ENCODE results near the gene GPR119. TPM values are rescaled to one million over a fixed set of nuclear protein-coding genes. Genes with fewer than 3 reads are reported as not detected.
"Not testable (repeated sequence)": the region's sequence is repeated elsewhere in the genome, so short reads cannot be mapped to it uniquely, and the experiment has no call there.

The GPR119 gene
- under 1 TPM in 1 of 3 donors, not detected in 2; 0.53 TPM for polyA plus RNA-seq

GRCh38 chrX:130385520-130385919, at the start of gene GPR119:
Gene GPR119, minus strand, starts transcription at chrX:130385674. Its CDS starts 227 bp downstream, at chrX:130385447.
- H3K27ac ChIP-seq (ENCODE audit: low read depth, low read length), result no peak within 1 kb of the TSS
- WGBS, 3 donors, result 66 to 79% (median 77%) methylated on average over 4 of the region's 4 CpGs

DNA sequence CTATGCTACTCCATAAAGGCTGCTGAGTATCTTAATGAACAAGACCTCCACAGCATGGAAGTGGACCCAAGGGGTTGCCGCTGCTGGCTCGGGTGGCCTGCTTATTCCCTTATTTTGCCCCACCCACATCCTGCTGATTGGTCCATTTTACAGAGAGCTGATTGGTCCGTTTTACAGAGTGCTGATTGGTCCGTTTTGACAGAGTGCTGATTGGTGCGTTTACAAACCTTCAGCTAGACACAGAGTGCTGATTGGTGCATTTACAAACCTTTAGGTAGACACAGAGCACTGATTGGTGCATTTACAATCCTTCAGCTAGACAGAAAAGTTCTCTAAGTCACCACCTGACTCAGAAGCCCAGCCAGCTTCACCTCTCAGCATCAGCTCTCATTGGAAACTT, 43.8 kb upstream of the GPR119 start:
- H3K27ac ChIP-seq (ENCODE audit: low read depth, low read length), result not testable (repeated sequence)
- 71 to 80% (median 71%) methylated on average over 5 of the region's 5 CpGs for WGBS, 3 donors

GRCh38 chrX:130426531-130426930, 41.1 kb upstream of the GPR119 start:
- WGBS, 3 donors, result 88 to 94% (median 89%) methylated on average over 6 of the region's 6 CpGs
- no peak overlapping the region for H3K27ac ChIP-seq (ENCODE audit: low read depth, low read length)

DNA sequence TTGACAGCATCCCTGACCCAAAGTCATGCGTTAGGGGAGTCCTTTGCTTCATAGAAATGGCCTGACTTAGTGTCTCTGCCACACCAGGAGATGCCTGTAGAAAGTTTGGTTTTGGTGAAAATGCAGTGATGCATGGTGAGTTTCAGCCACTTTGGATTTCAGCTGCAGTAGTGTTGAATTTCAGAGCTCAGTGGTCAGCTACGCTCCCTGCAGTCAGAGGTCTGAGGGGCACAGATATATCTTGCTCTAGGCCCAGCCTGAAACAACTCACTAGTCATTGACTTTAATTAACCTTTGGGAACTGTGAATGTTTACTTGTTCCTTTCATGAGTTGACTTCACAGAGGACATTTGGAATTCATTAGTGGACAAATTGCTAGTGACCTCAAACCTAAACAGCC, 33.8 kb upstream of the GPR119 start:
- WGBS, 3 donors, result 62 to 94% (median 76%) methylated on average over 2 of the region's 2 CpGs
- no peak overlapping the region for H3K27ac ChIP-seq (ENCODE audit: low read depth, low read length)

- WGBS, 3 donors, result 74 to 93% (median 80%) methylated on average over 4 of the region's 4 CpGs
Observed at GRCh38 chrX:130418740-130419139, 33.3 kb upstream of the GPR119 start.

GRCh38 chrX:130418066-130418465, 32.6 kb upstream of the GPR119 start:
- WGBS, 3 donors, result 43 to 81% (median 62%) methylated on average over 2 of the region's 2 CpGs
- H3K27ac ChIP-seq (ENCODE audit: low read depth, low read length), result no peak overlapping the region

More at GRCh38 chrX:130418740-130419139, 33.3 kb upstream of the GPR119 start:
- no peak overlapping the region for H3K27ac ChIP-seq (ENCODE audit: low read depth, low read length)

DNA sequence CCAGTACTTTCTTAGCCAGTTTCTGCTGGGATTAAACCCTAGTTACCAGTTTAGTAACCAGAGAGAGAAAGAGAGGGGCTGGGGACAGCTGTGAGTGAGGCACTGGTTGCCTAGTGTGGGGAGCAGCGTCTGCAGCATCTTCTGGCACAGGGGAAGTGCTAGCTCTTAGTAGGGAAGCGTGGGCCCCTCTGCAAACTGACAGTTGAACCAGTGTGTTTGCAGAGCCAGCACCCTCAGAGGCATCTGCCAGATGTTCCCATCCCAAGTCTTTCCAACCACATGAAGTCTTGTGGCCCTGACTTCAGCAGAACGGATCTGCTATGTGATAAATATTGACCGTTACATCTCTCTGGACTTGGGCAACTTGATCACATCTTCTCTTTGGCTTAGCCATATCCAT, 31.3 kb upstream of the GPR119 start:
- no peak overlapping the region for H3K27ac ChIP-seq (ENCODE audit: low read depth, low read length)
- 68 to 85% (median 70%) methylated on average over 4 of the region's 4 CpGs for WGBS, 3 donors

DNA sequence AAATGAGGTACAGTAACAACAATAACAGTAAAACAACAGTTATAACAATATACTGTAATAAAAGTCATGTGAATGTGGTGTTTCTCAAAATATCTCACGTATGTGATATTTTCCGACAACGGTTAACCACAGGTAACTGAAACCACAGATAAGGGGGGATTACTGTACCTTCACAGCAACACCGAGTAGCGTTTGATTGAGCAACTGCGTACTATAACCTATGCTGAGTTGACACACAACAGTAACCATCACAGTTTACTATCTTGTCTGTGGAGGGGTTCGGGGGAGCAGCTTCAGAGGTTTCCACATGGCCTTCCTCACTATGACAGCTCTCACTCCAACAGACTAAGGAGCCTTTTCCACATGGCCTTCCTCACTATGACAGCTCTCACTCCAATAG, 29.7 kb upstream of the GPR119 start:
- 85 to 92% (median 87%) methylated on average over 7 of the region's 7 CpGs for WGBS, 3 donors
- no peak overlapping the region for H3K27ac ChIP-seq (ENCODE audit: low read depth, low read length)

GRCh38 chrX:130414800-130415199, 29.3 kb upstream of the GPR119 start:
- 92 to 98% (median 96%) methylated on average over 5 of the region's 5 CpGs for WGBS, 3 donors
- H3K27ac ChIP-seq (ENCODE audit: low read depth, low read length), result no peak overlapping the region

GRCh38 chrX:130413415-130413814, 27.9 kb upstream of the GPR119 start:
- no peak overlapping the region for H3K27ac ChIP-seq (ENCODE audit: low read depth, low read length)
- WGBS, 3 donors, result 42 to 76% (median 46%) methylated on average over 2 of the region's 2 CpGs

DNA sequence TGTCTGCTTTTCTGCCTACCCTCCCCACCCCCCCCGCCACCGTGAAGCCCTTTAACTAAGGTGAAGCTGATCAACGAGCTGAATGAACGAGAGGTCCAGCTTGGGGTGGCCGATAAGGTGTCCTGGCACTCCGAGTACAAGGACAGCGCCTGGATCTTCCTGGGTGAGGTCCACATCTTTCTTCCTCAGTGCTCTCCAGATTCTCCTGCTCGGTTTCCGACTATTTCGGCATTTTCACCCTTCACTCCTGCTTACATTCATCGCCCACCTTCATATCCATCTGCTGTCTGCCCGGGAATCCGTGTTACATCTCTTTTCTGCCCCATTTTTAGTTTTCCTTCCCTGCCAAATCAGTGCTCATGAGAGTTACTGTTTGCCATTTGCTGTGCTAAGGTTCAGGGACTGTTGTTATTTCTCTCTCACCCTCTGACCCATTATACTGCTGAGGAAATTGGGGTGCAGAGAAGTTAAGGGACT, 16.8 kb upstream of the GPR119 start:
- H3K27ac ChIP-seq (ENCODE audit: low read depth, low read length), result no peak overlapping the region
- 0 to 38% (median 2%) methylated on average over 13 of the region's 13 CpGs for WGBS, 3 donors

DNA sequence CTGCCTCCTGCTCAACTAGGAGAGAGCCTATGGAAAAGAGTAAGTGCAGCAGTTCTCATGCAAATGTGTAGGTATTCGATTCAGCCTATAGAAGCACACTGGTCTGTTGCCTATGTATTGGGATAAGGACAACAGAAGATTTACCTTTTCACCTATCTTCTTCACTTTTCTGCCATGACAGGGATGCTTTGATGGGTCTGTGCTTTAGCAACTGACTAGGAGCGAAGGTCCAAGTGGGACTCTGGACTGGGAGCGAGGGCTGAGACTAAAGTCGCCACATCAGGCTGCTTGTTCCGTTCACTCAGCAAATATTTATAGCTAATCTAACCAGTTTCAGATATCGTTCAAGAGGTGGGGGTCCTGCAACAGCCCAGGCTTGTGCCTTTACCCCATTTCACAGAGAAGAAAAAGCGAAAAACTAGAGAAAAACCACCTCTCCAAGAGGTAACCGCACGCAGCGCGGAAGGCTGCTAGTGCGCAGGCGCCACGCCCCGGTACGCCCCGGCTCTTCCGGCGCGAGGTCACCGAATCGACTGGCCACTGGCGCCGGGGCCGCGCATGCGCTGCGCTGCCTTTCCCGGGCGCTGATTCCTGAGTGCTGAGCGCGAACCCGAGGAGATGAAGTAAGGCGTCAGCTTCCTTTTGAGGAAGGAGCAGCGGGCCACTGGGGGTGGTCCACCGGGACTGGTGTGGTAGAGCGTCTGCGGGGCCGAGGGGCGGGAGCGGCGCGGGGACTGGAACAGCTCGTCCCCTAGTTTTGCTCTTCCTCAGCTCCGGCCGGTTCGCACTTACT, 16.1 kb upstream of the GPR119 start, which contains the start of gene RBMX2:
Gene RBMX2, plus strand, starts transcription at position 573 of the 793 bp plus-strand sequence. Its CDS starts 46 bp downstream, at position 619.
- WGBS, 3 donors, result 0 to 33% (median 1%) methylated on average over 24 to 47 of the region's 47 CpGs

DNA sequence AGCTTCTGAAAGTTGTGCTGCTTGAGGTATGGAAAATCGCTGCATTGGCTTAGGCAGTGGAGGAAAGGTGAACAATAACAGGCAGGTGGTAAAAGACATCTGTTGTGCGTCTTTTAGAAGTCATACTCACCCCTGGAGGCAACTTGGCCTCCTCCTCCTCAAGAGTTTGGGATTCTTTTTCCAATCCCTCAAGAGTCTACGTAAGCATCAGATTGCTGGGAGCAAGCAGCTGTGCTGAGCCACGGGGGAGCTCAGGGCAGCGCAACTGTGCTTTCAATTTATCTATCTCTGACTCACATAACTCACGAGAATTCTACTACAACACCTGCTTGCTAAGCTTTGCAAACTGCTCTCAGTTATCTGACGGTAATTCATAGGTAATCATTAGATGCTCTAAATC, 9.9 kb upstream of the GPR119 start:
- 53 to 56% (median 56%) methylated on average over 7 of the region's 7 CpGs for WGBS, 3 donors
- H3K27ac ChIP-seq (ENCODE audit: low read depth, low read length), result no peak overlapping the region

More for the DNA sequence above, 16.1 kb upstream of the GPR119 start, which contains the start of gene RBMX2:
- no peak within 1 kb of the TSS for H3K27ac ChIP-seq (ENCODE audit: low read depth, low read length)

DNA sequence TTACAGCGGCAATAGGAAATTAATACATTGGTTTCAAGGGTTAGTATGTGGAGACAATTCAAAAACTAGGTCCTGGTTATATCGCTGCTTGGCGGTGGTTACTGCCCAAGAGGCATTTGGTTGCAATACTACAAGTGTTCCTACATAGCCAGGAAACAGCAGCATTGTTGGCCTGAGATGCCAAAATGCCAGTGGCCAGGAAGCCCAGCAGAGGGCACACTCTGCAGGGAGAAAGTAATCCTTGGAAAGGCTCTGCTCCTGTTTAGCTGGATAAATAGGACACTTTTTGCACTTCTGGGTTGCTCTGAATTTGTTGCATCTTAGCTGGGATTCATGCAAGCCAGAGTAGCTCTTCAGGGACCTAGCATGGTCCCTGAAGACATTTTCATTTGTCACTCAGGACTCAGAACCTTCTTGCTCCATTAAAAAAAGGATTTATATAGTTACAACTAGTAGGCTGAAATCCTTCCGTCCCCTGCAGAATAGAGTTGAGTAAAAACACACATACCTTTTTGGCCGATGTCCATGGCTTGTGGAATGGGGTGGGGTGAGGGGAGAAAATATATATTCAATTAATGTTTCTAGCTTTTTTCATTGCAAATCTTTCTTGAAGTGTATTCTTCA, 8.1 kb upstream of the GPR119 start:
- H3K27ac ChIP-seq (ENCODE audit: low read depth, low read length), result no peak overlapping the region
- 24 to 40% (median 30%) methylated on average over 5 of the region's 5 CpGs for WGBS, 3 donors

GRCh38 chrX:130386408-130386808, 934 bp upstream of the GPR119 start:
- WGBS, 3 donors, result 63 to 75% (median 69%) methylated on average over 5 of the region's 5 CpGs
- H3K27ac ChIP-seq (ENCODE audit: low read depth, low read length), result no peak overlapping the region

GRCh38 chrX:130378024-130378669, 7.3 kb downstream of the GPR119 start:
- no peak overlapping the region for H3K27ac ChIP-seq (ENCODE audit: low read depth, low read length)
- WGBS, 3 donors, result 36 to 38% (median 37%) methylated on average over 4 to 5 of the region's 5 CpGs

DNA sequence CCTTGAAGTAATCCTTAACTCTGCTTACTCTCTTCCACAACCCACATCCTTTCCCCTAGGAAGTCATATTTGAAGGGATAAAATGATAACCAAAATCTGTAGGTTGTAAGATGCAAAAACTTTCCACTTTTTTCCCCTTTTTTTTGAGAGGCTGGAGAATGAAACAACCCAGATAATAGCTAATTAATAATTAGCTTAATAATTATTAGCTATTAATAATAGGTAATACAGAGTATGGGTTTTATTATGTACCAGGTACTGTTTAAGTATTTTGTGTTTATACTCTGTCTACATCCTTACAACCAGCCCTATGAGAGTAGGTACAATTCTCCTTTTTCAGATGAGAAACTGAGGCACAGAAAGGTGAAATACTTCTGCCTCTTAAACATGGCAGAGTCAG, 9.4 kb downstream of the GPR119 start:
- no peak overlapping the region for H3K27ac ChIP-seq (ENCODE audit: low read depth, low read length)

- not testable (repeated sequence) for H3K27ac ChIP-seq (ENCODE audit: low read depth, low read length)
Observed at GRCh38 chrX:130352050-130352449, 33.4 kb downstream of the GPR119 start.

GRCh38 chrX:130351567-130351966, 33.9 kb downstream of the GPR119 start:
- WGBS, 3 donors, result 82 to 98% (median 96%) methylated on average over 3 of the region's 3 CpGs
- no peak overlapping the region for H3K27ac ChIP-seq (ENCODE audit: low read depth, low read length)

More at GRCh38 chrX:130352050-130352449, 33.4 kb downstream of the GPR119 start:
- 75 to 100% (median 90%) methylated on average over 1 of the region's 1 CpG for WGBS, 3 donors
